ENCODE data around the gene HOXB1. TPM values are rescaled to one million over a fixed set of nuclear protein-coding genes. Genes with fewer than 3 reads are reported as not detected.

The HOXB1 gene
- total RNA-seq, 1 donor: not detected

- TF ChIP-seq CTCF (IDR thresholded peaks at IDR 0.05; ENCODE audit: insufficient read depth, low read length): no peak
- H3K4me3 ChIP-seq (ENCODE audit: low read depth, low read length): peak overlapping the region; percentile 83
- peak; percentile 33 for DNase-seq (ENCODE audit: low read depth)
Measured at GRCh38 chr17:48542698-48543106, 11.9 kb upstream of the HOXB1 start.

- DNase-seq (ENCODE audit: low read depth): no peak
- peak overlapping the region; percentile 83 for H3K4me3 ChIP-seq (ENCODE audit: low read depth, low read length)
- TF ChIP-seq CTCF (IDR thresholded peaks at IDR 0.05; ENCODE audit: insufficient read depth, low read length): no peak
Measured at GRCh38 chr17:48542114-48542656, 11.4 kb upstream of the HOXB1 start.

- DNase-seq (ENCODE audit: low read depth): peak; percentile 87
Measured at GRCh38 chr17:48541577-48542113, 10.8 kb upstream of the HOXB1 start.

GRCh38 chr17:48541036-48541576, 10.3 kb upstream of the HOXB1 start:
- H3K4me3 ChIP-seq (ENCODE audit: low read depth, low read length): peak overlapping the region; percentile 83
- DNase-seq (ENCODE audit: low read depth): peak; percentile 51
- TF ChIP-seq CTCF (IDR thresholded peaks at IDR 0.05; ENCODE audit: insufficient read depth, low read length): no peak

More at GRCh38 chr17:48541577-48542113, 10.8 kb upstream of the HOXB1 start:
- TF ChIP-seq CTCF (IDR thresholded peaks at IDR 0.05; ENCODE audit: insufficient read depth, low read length): no peak
- H3K4me3 ChIP-seq (ENCODE audit: low read depth, low read length): peak overlapping the region; percentile 83

- TF ChIP-seq CTCF (IDR thresholded peaks at IDR 0.05; ENCODE audit: insufficient read depth, low read length): no peak
- no peak overlapping the region for H3K4me3 ChIP-seq (ENCODE audit: low read depth, low read length)
- no peak for DNase-seq (ENCODE audit: low read depth)
Measured at GRCh38 chr17:48540213-48540612, 9.4 kb upstream of the HOXB1 start.

- no peak overlapping the region for H3K4me3 ChIP-seq (ENCODE audit: low read depth, low read length)
- DNase-seq (ENCODE audit: low read depth): peak; percentile 79
- TF ChIP-seq CTCF (IDR thresholded peaks at IDR 0.05; ENCODE audit: insufficient read depth, low read length): no peak
Measured at GRCh38 chr17:48539177-48539576, 8.4 kb upstream of the HOXB1 start.

Measured in fibroblast of the aortic adventitia (primary cell).